SU-DHL-6 (cell line): ENCODE data around the gene NCLN.

Experiments
- H2AFZ ChIP-seq: fragments of 200-600 bp; sonication (generic); 2 replicates; pipeline ENCODE4 v1.6.1; 2014; ENCODE audit warnings: low read depth, mild to moderate bottlenecking, moderate library complexity, mixed read lengths, antibody characterized with exemption, low read length; ENCODE audit not compliant: severe bottlenecking
- H3F3A ChIP-seq: fragments of 200-600 bp; shearing (Covaris generic); 2 replicates; pipeline ENCODE4 v1.6.0; 2016; ENCODE audit warnings: antibody characterized with exemption, mild to moderate bottlenecking; ENCODE audit not compliant: insufficient read depth
- H3K27ac ChIP-seq: fragments of 200-600 bp; sonication (generic); 2 replicates; pipeline ENCODE4 v1.5.1; 2016; ENCODE audit warnings: low read depth, mild to moderate bottlenecking, low read length, moderate library complexity, mixed read lengths
- H3K27me3 ChIP-seq: fragments of 200-600 bp; sonication (generic), shearing (Covaris generic); 2 replicates; pipeline ENCODE4 v1.6.0; 2014; ENCODE audit warnings: mild to moderate bottlenecking, low read length
- H3K36me3 ChIP-seq: fragments of 200-600 bp; sonication (generic); 2 replicates; pipeline ENCODE4 v1.6.1; 2014; ENCODE audit warnings: mild to moderate bottlenecking, low read length, mixed read lengths
- H3K4me2 ChIP-seq: fragments of 300-600, 200-600 bp; shearing (Covaris generic), sonication (generic); 2 replicates; pipeline ENCODE4 v1.6.0; 2014; ENCODE audit warnings: low read length, low read depth, mild to moderate bottlenecking; ENCODE audit not compliant: poor library complexity, severe bottlenecking
- H3K4me3 ChIP-seq: fragments of 200-600 bp; sonication (generic); 2 replicates; pipeline ENCODE4 v1.5.1; 2014; ENCODE audit warnings: antibody characterized with exemption, low read length, mild to moderate bottlenecking, mixed read lengths; ENCODE audit not compliant: insufficient read depth, poor library complexity, severe bottlenecking
- H3K79me2 ChIP-seq: fragments of 200-600 bp; sonication (generic); 2 replicates; pipeline ENCODE4 v1.6.1; 2014; ENCODE audit warnings: mild to moderate bottlenecking, low read length, moderate library complexity; ENCODE audit not compliant: insufficient read depth
- H3K9ac ChIP-seq: fragments of 200-600 bp; sonication (generic); 2 replicates; pipeline ENCODE4 v1.7.0; 2014; ENCODE audit warnings: mild to moderate bottlenecking, low read length
- H3K9me2 ChIP-seq: fragments of 200-600 bp; sonication (generic); replicated peaks from 2 replicates; pipeline ENCODE4 v1.6.1; 2014; ENCODE audit warnings: low read length; ENCODE audit not compliant: insufficient read depth
- H3K9me3 ChIP-seq: fragments of 200-600 bp; sonication (generic); 2 replicates; pipeline ENCODE4 v1.6.1; 2014; ENCODE audit warnings: low read length, mixed read lengths; ENCODE audit not compliant: insufficient read depth
- H4K20me1 ChIP-seq: fragments of 200-600 bp; sonication (generic); 2 replicates; pipeline ENCODE4 v1.6.1; 2014; ENCODE audit warnings: low read depth, mild to moderate bottlenecking, antibody characterized with exemption, low read length, moderate library complexity, mixed read lengths
- EZH2phosphoT487 ChIP-seq: fragments of 200-600 bp; sonication (generic), shearing (Covaris generic); conservative IDR thresholded peaks from 2 replicates; pipeline ENCODE4 v1.6.1; 2018; ENCODE audit warnings: mild to moderate bottlenecking, antibody characterized with exemption, low read length, moderate library complexity, mixed read lengths
- TF ChIP-seq, protein P1 (sequence below): fragments of 200-600 bp; sonication (generic); IDR thresholded peaks from one replicate; pipeline ENCODE4 v1.5.1; 2017; ENCODE audit warnings: antibody characterized with exemption, mild to moderate bottlenecking, low read length, moderate library complexity; ENCODE audit not compliant: insufficient read depth, poor library complexity, severe bottlenecking

Gene NCLN

GRCh38 chr19:3238066-3238561 lies 52.4 kb downstream of the NCLN start:
- Histone ChIP-seq H3K9me3 (no peaks in the 10 kb centered on the region), H3K9me2 (no peaks in the 10 kb centered on the region), H3K4me2 (no peak overlapping the region), H3K4me3 (no peak overlapping the region), H3K36me3 (no peaks in the 10 kb centered on the region), H4K20me1 (no peaks in the 10 kb centered on the region), H3K27ac (no peak overlapping the region), H3K27me3 (no peaks in the 10 kb centered on the region), H3F3A (no peaks in the 10 kb centered on the region), H3K9ac (no peak overlapping the region), H3K79me2 (no peaks in the 10 kb centered on the region), H2AFZ (no peak overlapping the region)
- TF ChIP-seq, protein P1, sequence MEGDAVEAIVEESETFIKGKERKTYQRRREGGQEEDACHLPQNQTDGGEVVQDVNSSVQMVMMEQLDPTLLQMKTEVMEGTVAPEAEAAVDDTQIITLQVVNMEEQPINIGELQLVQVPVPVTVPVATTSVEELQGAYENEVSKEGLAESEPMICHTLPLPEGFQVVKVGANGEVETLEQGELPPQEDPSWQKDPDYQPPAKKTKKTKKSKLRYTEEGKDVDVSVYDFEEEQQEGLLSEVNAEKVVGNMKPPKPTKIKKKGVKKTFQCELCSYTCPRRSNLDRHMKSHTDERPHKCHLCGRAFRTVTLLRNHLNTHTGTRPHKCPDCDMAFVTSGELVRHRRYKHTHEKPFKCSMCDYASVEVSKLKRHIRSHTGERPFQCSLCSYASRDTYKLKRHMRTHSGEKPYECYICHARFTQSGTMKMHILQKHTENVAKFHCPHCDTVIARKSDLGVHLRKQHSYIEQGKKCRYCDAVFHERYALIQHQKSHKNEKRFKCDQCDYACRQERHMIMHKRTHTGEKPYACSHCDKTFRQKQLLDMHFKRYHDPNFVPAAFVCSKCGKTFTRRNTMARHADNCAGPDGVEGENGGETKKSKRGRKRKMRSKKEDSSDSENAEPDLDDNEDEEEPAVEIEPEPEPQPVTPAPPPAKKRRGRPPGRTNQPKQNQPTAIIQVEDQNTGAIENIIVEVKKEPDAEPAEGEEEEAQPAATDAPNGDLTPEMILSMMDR = no peak
- no peak for TF ChIP-seq EZH2phosphoT487

- no peak overlapping the region for H3K4me3 ChIP-seq
- H3K79me2 ChIP-seq = no peaks in the 10 kb centered on the region
- H3K9ac ChIP-seq = no peak overlapping the region
- no peak overlapping the region for H2AFZ ChIP-seq
- no peaks in the 10 kb centered on the region for H3K9me2 ChIP-seq
- H3K27me3 ChIP-seq = no peaks in the 10 kb centered on the region
- no peak overlapping the region for H3K4me2 ChIP-seq
- no peaks in the 10 kb centered on the region for H3K36me3 ChIP-seq
- no peak overlapping the region for H3K27ac ChIP-seq
- H4K20me1 ChIP-seq = no peaks in the 10 kb centered on the region
- TF ChIP-seq EZH2phosphoT487 = no peak
- TF ChIP-seq, protein P1 = no peak
- no peaks in the 10 kb centered on the region for H3F3A ChIP-seq
- H3K9me3 ChIP-seq = no peaks in the 10 kb centered on the region
Observed at GRCh38 chr19:3239367-3239766, 53.6 kb downstream of the NCLN start.

DNA sequence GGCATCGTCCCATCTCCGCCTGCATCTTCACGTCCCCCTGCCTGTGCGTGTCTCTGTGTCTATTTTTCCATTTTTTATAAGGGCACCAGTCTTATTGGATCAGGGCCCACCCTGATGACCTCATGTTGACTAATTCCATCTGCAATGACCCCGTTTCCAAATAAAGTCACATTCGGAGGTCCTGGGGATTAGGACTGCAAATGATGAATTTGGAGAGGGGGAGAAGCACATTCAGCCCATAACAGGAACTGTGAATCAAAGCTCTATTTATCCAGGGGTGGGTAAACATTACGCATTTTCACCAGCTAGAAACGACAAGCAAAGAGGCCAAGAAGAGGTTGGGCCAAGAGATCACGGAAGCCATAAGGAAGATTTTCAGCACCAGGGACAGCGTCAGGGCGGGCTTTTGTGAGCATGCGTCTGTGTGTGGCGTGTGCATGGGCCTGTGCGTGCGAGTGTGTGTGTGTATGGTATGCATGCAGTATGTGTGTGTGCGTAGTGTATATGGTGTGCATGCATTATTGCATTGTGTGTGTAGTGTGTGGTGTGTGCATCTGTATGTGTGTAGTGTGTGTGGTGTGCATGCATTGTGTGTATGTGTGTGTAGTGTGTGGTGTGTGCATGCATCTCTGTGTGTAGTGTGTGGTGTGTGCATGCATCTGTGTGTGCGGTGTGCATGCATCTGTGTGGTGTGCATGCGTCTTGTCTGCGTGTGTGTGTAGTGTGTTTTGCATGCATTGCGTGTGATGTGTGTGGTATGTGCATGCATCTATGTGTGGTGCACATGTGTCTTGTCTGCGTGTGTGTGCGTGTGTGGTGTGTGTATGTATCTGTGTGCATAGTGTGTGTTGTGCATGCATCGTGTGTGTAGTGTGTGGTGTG lies 58.3 kb downstream of the NCLN start:
- Histone ChIP-seq H3F3A (no peaks in the 10 kb centered on the region), H3K4me2 (no peak overlapping the region), H3K9me2 (no peaks in the 10 kb centered on the region), H3K27ac (no peak overlapping the region), H3K9me3 (no peaks in the 10 kb centered on the region), H3K4me3 (no peak overlapping the region), H2AFZ (no peak overlapping the region), H4K20me1 (no peaks in the 10 kb centered on the region), H3K9ac (no peak overlapping the region), H3K79me2 (no peaks in the 10 kb centered on the region), H3K27me3 (no peaks in the 10 kb centered on the region), H3K36me3 (no peaks in the 10 kb centered on the region)
- TF ChIP-seq, protein P1 = no peak
- no peak for TF ChIP-seq EZH2phosphoT487
